GM18868 (cell line): ENCODE measurements around the gene NKX6-2.

Source experiments
- ATAC-seq: cut with Tn5 transposase; IDR thresholded peaks from one replicate; pipeline ENCODE4 v1.9.1; 2021; ENCODE audit warnings: mild to moderate bottlenecking, moderate library complexity; ENCODE audit not compliant: unreplicated experiment

NKX6-2 gene

GRCh38 chr10:132813560-132814468 lies 27.9 kb upstream of the NKX6-2 start:
- ATAC-seq, result no peak

GRCh38 chr10:132813001-132813401 lies 27.1 kb upstream of the NKX6-2 start:
- no peak for ATAC-seq

GRCh38 chr10:132812520-132812919 lies 26.6 kb upstream of the NKX6-2 start:
- no peak for ATAC-seq

GRCh38 chr10:132811891-132812481 lies 26.0 kb upstream of the NKX6-2 start:
- ATAC-seq, result no peak

GRCh38 chr10:132810807-132811700 lies 25.1 kb upstream of the NKX6-2 start:
- ATAC-seq, result no peak

- no peak for ATAC-seq
Observed at GRCh38 chr10:132810141-132810806, 24.3 kb upstream of the NKX6-2 start.

GRCh38 chr10:132809232-132810140 lies 23.5 kb upstream of the NKX6-2 start:
- ATAC-seq, result no peak

GRCh38 chr10:132808383-132809231 lies 22.7 kb upstream of the NKX6-2 start:
- ATAC-seq, result no peak

GRCh38 chr10:132807621-132808049 lies 21.7 kb upstream of the NKX6-2 start:
- no peak for ATAC-seq

- ATAC-seq, result no peak
Observed at GRCh38 chr10:132806561-132807003, 20.6 kb upstream of the NKX6-2 start.

GRCh38 chr10:132806110-132806509 lies 20.2 kb upstream of the NKX6-2 start:
- no peak for ATAC-seq

- ATAC-seq, result no peak
Observed at GRCh38 chr10:132805599-132805998, 19.7 kb upstream of the NKX6-2 start.

- ATAC-seq, result no peak
Observed at GRCh38 chr10:132804785-132805426, 19.0 kb upstream of the NKX6-2 start.

GRCh38 chr10:132804287-132804686 lies 18.3 kb upstream of the NKX6-2 start:
- ATAC-seq, result no peak

GRCh38 chr10:132803416-132804210 lies 17.7 kb upstream of the NKX6-2 start:
- ATAC-seq, result no peak

GRCh38 chr10:132802694-132803320 lies 16.9 kb upstream of the NKX6-2 start:
- no peak for ATAC-seq

GRCh38 chr10:132802048-132802447 lies 16.1 kb upstream of the NKX6-2 start:
- no peak for ATAC-seq
